Mononuclear cell (primary cell): ENCODE results near the gene IER5. TPM values are rescaled to one million over a fixed set of nuclear protein-coding genes. Genes with fewer than 3 reads are reported as not detected.

Source experiments
- H3K27me3 ChIP-seq: 2 replicates; pipeline ENCODE4 v1.6.0; 2011; ENCODE audit warnings: low read length, control low read depth; ENCODE audit not compliant: insufficient read depth
- H3K4me1 ChIP-seq: 2 replicates; pipeline ENCODE4 v1.5.1; 2011; ENCODE audit warnings: mild to moderate bottlenecking, low read length, control low read depth; ENCODE audit not compliant: insufficient read depth
- H3K4me3 ChIP-seq: 2 replicates; pipeline ENCODE4 v1.5.1; 2011; ENCODE audit warnings: mild to moderate bottlenecking, low read length, moderate library complexity
- H3K9me3 ChIP-seq: 2 replicates; pipeline ENCODE4 v1.5.1; 2011; ENCODE audit warnings: low read depth, mild to moderate bottlenecking, control low read depth, low read length
- total RNA-seq: library from RNA; depleted of rRNA; stranded (reverse); fragments of >200 nt; gene quantifications from one replicate; pipeline ENCODE4 v1.2.3, GENCODE V29; 2012

IER5 gene
- total RNA-seq, 1 donor, result 170 TPM

GRCh38 chr1:181100015-181100905 is 11.8 kb downstream of the IER5 start:
- no peaks in the 10 kb centered on the region for H3K9me3 ChIP-seq
- no peaks in the 10 kb centered on the region for H3K27me3 ChIP-seq
- peaks cover 52% of the 10 kb centered on the region for H3K4me1 ChIP-seq
- no peak overlapping the region for H3K4me3 ChIP-seq

- no peaks in the 10 kb centered on the region for H3K9me3 ChIP-seq
- H3K27me3 ChIP-seq, result no peaks in the 10 kb centered on the region
- H3K4me1 ChIP-seq, result peaks cover 57% of the 10 kb centered on the region
- no peak overlapping the region for H3K4me3 ChIP-seq
Measured at GRCh38 chr1:181100934-181101333, 12.4 kb downstream of the IER5 start.

- Histone ChIP-seq H3K9me3 (no peaks in the 10 kb centered on the region), H3K4me3 (no peak overlapping the region), H3K27me3 (no peaks in the 10 kb centered on the region), H3K4me1 (peaks cover 64% of the 10 kb centered on the region)
Measured at GRCh38 chr1:181101581-181102226, 13.2 kb downstream of the IER5 start.

- peaks cover 64% of the 10 kb centered on the region for H3K4me1 ChIP-seq
- no peaks in the 10 kb centered on the region for H3K27me3 ChIP-seq
- no peaks in the 10 kb centered on the region for H3K9me3 ChIP-seq
- H3K4me3 ChIP-seq, result no peak overlapping the region
Measured at GRCh38 chr1:181102841-181103240, 14.3 kb downstream of the IER5 start.

- no peaks in the 10 kb centered on the region for H3K9me3 ChIP-seq
- no peak overlapping the region for H3K4me3 ChIP-seq
- no peaks in the 10 kb centered on the region for H3K27me3 ChIP-seq
- H3K4me1 ChIP-seq, result peaks cover 64% of the 10 kb centered on the region
Measured at GRCh38 chr1:181103399-181103798, 14.9 kb downstream of the IER5 start.

- no peaks in the 10 kb centered on the region for H3K27me3 ChIP-seq
- H3K9me3 ChIP-seq, result no peaks in the 10 kb centered on the region
- peak overlapping the region; percentile 60 for H3K4me3 ChIP-seq
- H3K4me1 ChIP-seq, result peaks cover 58% of the 10 kb centered on the region
Measured at GRCh38 chr1:181104042-181104789, 15.7 kb downstream of the IER5 start.

GRCh38 chr1:181104790-181105133 is 16.3 kb downstream of the IER5 start:
- H3K9me3 ChIP-seq, result no peaks in the 10 kb centered on the region
- H3K4me3 ChIP-seq, result peak overlapping the region; percentile 60
- H3K27me3 ChIP-seq, result no peaks in the 10 kb centered on the region
- peaks cover 53% of the 10 kb centered on the region for H3K4me1 ChIP-seq

- H3K4me3 ChIP-seq, result peak overlapping the region; percentile 60
- no peaks in the 10 kb centered on the region for H3K27me3 ChIP-seq
- no peaks in the 10 kb centered on the region for H3K9me3 ChIP-seq
- H3K4me1 ChIP-seq, result peaks cover 49% of the 10 kb centered on the region
Measured at GRCh38 chr1:181105134-181106021, 16.9 kb downstream of the IER5 start.

GRCh38 chr1:181106022-181106312 is 17.5 kb downstream of the IER5 start:
- H3K4me1 ChIP-seq, result peaks cover 49% of the 10 kb centered on the region
- no peaks in the 10 kb centered on the region for H3K9me3 ChIP-seq
- H3K4me3 ChIP-seq, result no peak overlapping the region
- H3K27me3 ChIP-seq, result no peaks in the 10 kb centered on the region

- H3K27me3 ChIP-seq, result no peaks in the 10 kb centered on the region
- H3K4me1 ChIP-seq, result peaks cover 46% of the 10 kb centered on the region
- H3K4me3 ChIP-seq, result no peak overlapping the region
- no peaks in the 10 kb centered on the region for H3K9me3 ChIP-seq
Measured at GRCh38 chr1:181106479-181106878, 18.0 kb downstream of the IER5 start.

- Histone ChIP-seq H3K9me3 (no peaks in the 10 kb centered on the region), H3K27me3 (no peaks in the 10 kb centered on the region), H3K4me1 (peaks cover 51% of the 10 kb centered on the region), H3K4me3 (no peak overlapping the region)
Measured at GRCh38 chr1:181107711-181108110, 19.2 kb downstream of the IER5 start.

GRCh38 chr1:181108304-181108867 is 19.9 kb downstream of the IER5 start:
- Histone ChIP-seq H3K4me1 (peaks cover 52% of the 10 kb centered on the region), H3K9me3 (no peaks in the 10 kb centered on the region), H3K27me3 (no peaks in the 10 kb centered on the region), H3K4me3 (no peak overlapping the region)

GRCh38 chr1:181110013-181110412 is 21.5 kb downstream of the IER5 start:
- Histone ChIP-seq H3K27me3 (no peaks in the 10 kb centered on the region), H3K9me3 (no peaks in the 10 kb centered on the region), H3K4me1 (peaks cover 41% of the 10 kb centered on the region), H3K4me3 (no peak overlapping the region)

GRCh38 chr1:181111559-181111958 is 23.1 kb downstream of the IER5 start:
- H3K27me3 ChIP-seq, result no peaks in the 10 kb centered on the region
- peaks cover 32% of the 10 kb centered on the region for H3K4me1 ChIP-seq
- H3K9me3 ChIP-seq, result no peaks in the 10 kb centered on the region
- H3K4me3 ChIP-seq, result no peak overlapping the region
